Right lobe of liver (tissue), 6 donors: Measurements from ENCODE around the gene BUB3. TPM values are rescaled to one million over a fixed set of nuclear protein-coding genes. Genes with fewer than 3 reads are reported as not detected.

Source experiments
- ATAC-seq, 4 donors: fragments of 200-7000 bp; cut with Tn5 transposase; one replicate each; pipeline ENCODE4 v1.9.1; 2020; ENCODE audit warnings: mild to moderate bottlenecking in 4 of 4, moderate library complexity in 4 of 4
- DNase-seq, 3 donors: peaks; one replicate each; pipeline ENCODE4 v3.0.0-alpha.2; 2020
- H3K27ac ChIP-seq, 3 donors: fragments of 200-600 bp; one replicate each; pipeline ENCODE4 v1.8.0; 2022
- H3K27me3 ChIP-seq, 2 donors: fragments of 200-600 bp; one replicate each; pipeline ENCODE4 v1.8.0; 2022
- H3K36me3 ChIP-seq, 4 donors: fragments of 200-600 bp; sonication (generic) in 1 of 4; one replicate each; pipeline versions ENCODE4 v1.5.1 to v1.8.0; 2017 to 2022; ENCODE audit warnings: control low read depth in 1 of 4
- H3K4me1 ChIP-seq, 4 donors: fragments of 200-600 bp; sonication (generic) in 1 of 4; one replicate each; pipeline versions ENCODE4 v1.5.1 to v1.8.0; 2017 to 2022; ENCODE audit warnings: control low read depth in 1 of 4
- H3K4me3 ChIP-seq, 3 donors: fragments of 200-600 bp; one replicate each; pipeline ENCODE4 v1.8.0; 2022
- H3K9me3 ChIP-seq, 4 donors: fragments of 200-600 bp; sonication (generic) in 1 of 4; one replicate each; pipeline versions ENCODE4 v1.5.1 to v1.8.0; 2017 to 2022; ENCODE audit warnings: control low read depth in 1 of 4
- POLR2A ChIP-seq: fragments of 450-650 bp; IDR thresholded peaks from one replicate; pipeline ENCODE4 v1.6.1; 2017; ENCODE audit warnings: antibody characterized with exemption, mild to moderate bottlenecking
- WGBS: methylation state at CpG from one replicate; pipeline ENCODE4 v1.1.6; 2018; ENCODE audit warnings: low coverage, low lambda C conversion rate; ENCODE audit not compliant: insufficient coverage; ENCODE audit errors: missing lambda C conversion rate; 5-methylcytosine and 5-hydroxymethylcytosine counted together
- intact Hi-C, 2 donors: fragments of 100-400 bp; cut with DNase I; formaldehyde crosslinking; loops; one replicate each; pipeline versions ENCODE4 v1.11.2 to v1.14.1; 2022
- total RNA-seq, 6 experiments: library from RNA; depleted of rRNA in 2 of 6; stranded (reverse); fragments of >200 nt in 2 of 6; fragmentation: NEBNext Ultra II Directional in 3 of 6; extraction: Animal tissue kit (Norgen Biotek cat#: 25700) in 3 of 6; gene quantifications; one replicate each; pipeline versions ENCODE4 v1.1.0 to v1.2.4, GENCODE V29; 2016 to 2023
- TF ChIP-seq, protein P1 (sequence below), 4 donors: fragments of 200-600 bp in 3 of 4; fragments of 450-650 bp in 1 of 4; IDR thresholded peaks; one replicate each; pipeline versions ENCODE4 v1.5.1 to v1.8.0; 2016 to 2022; ENCODE audit warnings: antibody characterized with exemption in 4 of 4, mild to moderate bottlenecking in 2 of 4
- donor health status: DM: no; HTN: yes; CAD: no.
- donor health status: DM: no; HTN: no; CAD: no.
- donor health status: DM: no; HTN: no; CAD: no.
- donor health status: DM: no; HTN: yes; CAD: no.
- donor health status: DM: no; HTN: yes; CAD: no.

Gene BUB3
- total RNA-seq, 6 experiments from 2014 or later, result 24.1 to 50.9 (median 31.2) TPM

- peaks cover 27 to 78% of the 10 kb centered on the region in 2 donors for H3K27me3 ChIP-seq
- no peaks in the 10 kb centered on the region for H3K36me3 ChIP-seq
- peaks cover 0 to 34% (median 5%) of the 10 kb centered on the region in 4 donors for H3K4me1 ChIP-seq
- intact Hi-C loops, result loop anchor here in 1 of 2 donors (10.0 kb wide), 1 partner anchor 242 kb away; no protein-coding TSS in a partner anchor
- 7% methylated on average over 17 of the region's 33 CpGs for WGBS
- no peaks in the 10 kb centered on the region for H3K9me3 ChIP-seq
- ATAC-seq, result no peak
- DNase-seq, result no peak
- no peak overlapping the region for H3K27ac ChIP-seq
- no peak overlapping the region for H3K4me3 ChIP-seq
- TF ChIP-seq, protein P1, sequence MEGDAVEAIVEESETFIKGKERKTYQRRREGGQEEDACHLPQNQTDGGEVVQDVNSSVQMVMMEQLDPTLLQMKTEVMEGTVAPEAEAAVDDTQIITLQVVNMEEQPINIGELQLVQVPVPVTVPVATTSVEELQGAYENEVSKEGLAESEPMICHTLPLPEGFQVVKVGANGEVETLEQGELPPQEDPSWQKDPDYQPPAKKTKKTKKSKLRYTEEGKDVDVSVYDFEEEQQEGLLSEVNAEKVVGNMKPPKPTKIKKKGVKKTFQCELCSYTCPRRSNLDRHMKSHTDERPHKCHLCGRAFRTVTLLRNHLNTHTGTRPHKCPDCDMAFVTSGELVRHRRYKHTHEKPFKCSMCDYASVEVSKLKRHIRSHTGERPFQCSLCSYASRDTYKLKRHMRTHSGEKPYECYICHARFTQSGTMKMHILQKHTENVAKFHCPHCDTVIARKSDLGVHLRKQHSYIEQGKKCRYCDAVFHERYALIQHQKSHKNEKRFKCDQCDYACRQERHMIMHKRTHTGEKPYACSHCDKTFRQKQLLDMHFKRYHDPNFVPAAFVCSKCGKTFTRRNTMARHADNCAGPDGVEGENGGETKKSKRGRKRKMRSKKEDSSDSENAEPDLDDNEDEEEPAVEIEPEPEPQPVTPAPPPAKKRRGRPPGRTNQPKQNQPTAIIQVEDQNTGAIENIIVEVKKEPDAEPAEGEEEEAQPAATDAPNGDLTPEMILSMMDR (IDR thresholded peaks at IDR 0.05), result no peak
- TF ChIP-seq POLR2A, result no peak
Measured at GRCh38 chr10:123143162-123143824, 10.9 kb upstream of the BUB3 start.

GRCh38 chr10:123143825-123144168, 10.4 kb upstream of the BUB3 start:
- Histone ChIP-seq H3K36me3 (no peaks in the 10 kb centered on the region), H3K4me1 (peaks cover 0 to 38% (median 5%) of the 10 kb centered on the region in 4 donors), H3K9me3 (no peaks in the 10 kb centered on the region), H3K27me3 (peaks cover 30 to 76% of the 10 kb centered on the region in 2 donors), H3K27ac (no peak overlapping the region), H3K4me3 (no peak overlapping the region)
- WGBS, result 9% methylated on average over 10 of the region's 10 CpGs
- TF ChIP-seq, protein P1 (IDR thresholded peaks at IDR 0.05), result no peak
- TF ChIP-seq POLR2A, result no peak
- intact Hi-C loops, result loop anchor here in 1 of 2 donors (10.0 kb wide), 1 partner anchor 241 kb away; no protein-coding TSS in a partner anchor
- ATAC-seq (no peak), DNase-seq (no peak)

GRCh38 chr10:123144697-123145541, 9.3 kb upstream of the BUB3 start:
- H3K9me3 ChIP-seq, result no peaks in the 10 kb centered on the region
- H3K27me3 ChIP-seq, result peaks cover 37 to 72% of the 10 kb centered on the region in 2 donors
- peaks cover 0 to 33% (median 5%) of the 10 kb centered on the region in 4 donors for H3K4me1 ChIP-seq
- no peak overlapping the region for H3K27ac ChIP-seq
- intact Hi-C loops, result loop anchor here in 1 of 2 donors (10.0 kb wide), 1 partner anchor 240 kb away; no protein-coding TSS in a partner anchor
- TF ChIP-seq POLR2A, result no peak
- TF ChIP-seq, protein P1 (IDR thresholded peaks at IDR 0.05), result peak in 3 of 4 donors; percentile 4 to 9 (median 9)
- WGBS, result 5% methylated on average over 14 of the region's 29 CpGs
- H3K36me3 ChIP-seq, result no peaks in the 10 kb centered on the region
- H3K4me3 ChIP-seq, result no peak overlapping the region
- no peak for DNase-seq
- ATAC-seq, result peak; percentile 19 to 52 (median 45)

DNA sequence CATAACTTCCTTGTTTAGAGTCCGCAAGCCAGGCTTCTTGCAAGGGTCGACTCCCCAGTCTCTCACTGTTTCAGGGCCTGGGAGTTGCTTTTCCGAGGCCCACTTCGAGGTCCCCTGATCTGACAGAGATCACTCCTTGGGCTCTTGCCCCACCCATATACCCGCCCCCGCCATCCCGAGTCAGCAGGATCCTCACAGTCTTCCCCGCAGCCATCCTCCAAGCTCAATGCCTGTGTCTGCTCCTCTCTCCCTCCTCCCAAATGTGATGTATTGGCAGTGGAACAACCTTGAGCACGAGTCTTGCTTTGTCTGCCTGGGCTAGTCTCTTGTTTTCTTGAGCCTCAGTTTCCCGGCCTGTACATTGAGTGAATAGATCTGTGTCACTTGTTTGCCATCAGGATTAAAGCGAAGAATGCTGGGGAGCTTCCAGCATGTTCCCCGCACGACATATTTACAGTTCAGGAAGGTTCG, 8.6 kb upstream of the BUB3 start:
- no peak for TF ChIP-seq POLR2A
- TF ChIP-seq, protein P1 (IDR thresholded peaks at IDR 0.05), result no peak
- H3K27ac ChIP-seq, result no peak overlapping the region
- peaks cover 0 to 35% (median 4%) of the 10 kb centered on the region in 4 donors for H3K4me1 ChIP-seq
- peaks cover 42 to 69% of the 10 kb centered on the region in 2 donors for H3K27me3 ChIP-seq
- intact Hi-C loops, result loop anchor here in 1 of 2 donors (10.0 kb wide), 1 partner anchor 239 kb away; no protein-coding TSS in a partner anchor
- DNase-seq (no peak), ATAC-seq (no peak)
- no peaks in the 10 kb centered on the region for H3K36me3 ChIP-seq
- no peaks in the 10 kb centered on the region for H3K9me3 ChIP-seq
- 6% methylated on average over 12 of the region's 14 CpGs for WGBS
- H3K4me3 ChIP-seq, result no peak overlapping the region
